ENCODE data around the gene GNA14. TPM values are rescaled to one million over a fixed set of nuclear protein-coding genes. Genes with fewer than 3 reads are reported as not detected.

The GNA14 gene
- total RNA-seq, 2 experiments from 2014 or later, result not detected

DNA sequence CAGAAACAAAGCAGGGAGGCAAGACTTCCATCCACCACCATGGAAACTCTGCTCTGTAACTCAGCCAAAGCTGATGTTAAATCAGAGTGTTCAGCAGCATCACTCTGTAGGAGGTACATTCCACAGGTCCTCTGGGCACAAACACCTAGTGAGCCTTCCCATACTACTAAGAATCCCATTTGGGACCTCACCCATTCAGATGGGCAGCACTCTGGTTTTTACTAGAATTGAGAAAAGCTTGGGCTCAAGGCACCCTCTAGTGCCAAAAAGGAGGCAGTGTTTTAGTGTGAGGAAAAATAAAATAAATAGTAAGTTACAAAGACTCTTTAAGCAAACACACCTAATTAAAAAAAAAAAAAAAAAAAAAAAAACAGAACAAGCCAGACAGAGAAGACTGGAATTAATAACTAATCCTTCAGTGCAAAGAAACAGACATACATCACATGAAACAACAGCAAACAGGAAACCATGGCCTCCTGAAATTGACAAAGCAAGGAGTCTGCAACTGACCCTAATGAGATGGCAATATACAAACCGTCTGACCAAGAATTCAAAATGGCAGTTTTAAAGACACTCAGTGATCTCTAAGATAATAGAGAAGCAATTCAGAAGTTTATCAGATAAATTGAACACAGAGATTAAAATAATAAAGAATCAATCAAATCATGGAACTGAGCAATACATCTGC, 159.5 kb downstream of the GNA14 start:
- DNase-seq, result no peak
- no peak overlapping the region for H3K27ac Mint-ChIP-seq
- intact Hi-C loops (cut with micrococcal nuclease), result loop anchor here (1.0 kb wide), 2 partner anchors 33 to 55 kb away; no protein-coding TSS in a partner anchor
- CTCF ChIA-PET, result interaction anchor here (1.1 to 6.5 kb wide), 9 partner anchors 12 to 547 kb away, joined by 3 to 132 read pairs (median 4); no protein-coding TSS in a partner anchor
- no peak overlapping the region for H3K4me3 Mint-ChIP-seq
- H3K9me3 Mint-ChIP-seq, result peaks cover 13% of the 10 kb centered on the region
- peaks cover 17% of the 10 kb centered on the region for H3K4me1 Mint-ChIP-seq (ENCODE audit: low read depth)
- peaks cover 7% of the 10 kb centered on the region for H3K36me3 Mint-ChIP-seq
- POLR2A ChIA-PET, result interaction anchor here (0.6 to 1.4 kb wide), 2 partner anchors 12 to 250 kb away, joined by 3 to 6 read pairs; no protein-coding TSS in a partner anchor
- H3K27me3 Mint-ChIP-seq, result peaks cover 21% of the 10 kb centered on the region

DNA sequence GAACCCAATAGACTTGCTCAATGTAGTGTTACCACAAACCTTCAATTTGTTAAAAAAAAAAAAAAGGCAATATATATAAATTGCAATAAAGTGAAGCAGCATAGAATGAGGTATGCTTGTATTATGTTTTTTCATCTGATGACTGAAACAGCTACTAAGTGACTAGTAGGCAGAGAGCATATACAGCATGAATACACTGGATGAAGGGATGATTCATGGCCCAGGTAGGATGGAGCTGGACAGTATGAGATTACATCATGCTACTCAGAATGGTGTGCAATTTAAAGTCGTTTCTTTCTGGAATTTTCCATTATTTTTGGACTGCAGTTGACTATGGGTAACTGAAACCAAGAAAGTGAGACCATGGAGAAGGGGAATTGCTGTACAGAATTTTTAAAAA, 161.2 kb downstream of the GNA14 start:
- DNase-seq, result no peak
- Mint-ChIP-seq H3K27ac (no peak overlapping the region), H3K4me1 (ENCODE audit: low read depth) (peaks cover 17% of the 10 kb centered on the region), H3K9me3 (peaks cover 13% of the 10 kb centered on the region), H3K27me3 (peaks cover 21% of the 10 kb centered on the region), H3K36me3 (peaks cover 7% of the 10 kb centered on the region), H3K4me3 (no peak overlapping the region)
- POLR2A ChIA-PET, result interaction anchor here (1.0 kb wide), 1 partner anchor 11 kb away, joined by 4 read pairs; no protein-coding TSS in a partner anchor
- CTCF ChIA-PET, result interaction anchor here (0.6 to 6.5 kb wide), 8 partner anchors 11 to 265 kb away, joined by 3 to 132 read pairs (median 6); no protein-coding TSS in a partner anchor
- intact Hi-C loops (cut with micrococcal nuclease), result loop anchor here (1.0 kb wide), 1 partner anchor 11 kb away; no protein-coding TSS in a partner anchor

DNA sequence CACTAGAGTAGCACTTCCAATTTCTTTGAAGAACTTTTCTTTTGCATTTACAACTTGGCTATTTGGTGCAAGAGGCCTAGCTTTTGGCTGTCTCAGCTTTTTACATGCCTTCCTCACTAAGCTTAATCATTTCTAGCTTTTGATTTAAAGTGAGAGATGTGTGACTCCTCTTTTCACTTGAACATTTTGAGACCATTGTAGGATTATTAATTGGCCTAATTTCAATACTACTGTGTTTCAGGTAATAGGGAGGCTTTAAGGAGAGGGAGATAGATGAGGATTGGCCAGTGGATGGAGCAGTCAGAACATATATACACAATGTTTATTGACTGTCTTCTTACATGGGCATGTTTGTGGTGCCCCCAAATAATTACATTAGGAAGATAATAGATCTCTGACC, 161.7 kb downstream of the GNA14 start:
- ChIA-PET CTCF (interaction anchor here (1.3 to 6.5 kb wide), 3 partner anchors 21 to 53 kb away, joined by 3 to 132 read pairs (median 19); no protein-coding TSS in a partner anchor), POLR2A (interaction anchor here (1.2 kb wide), 1 partner anchor 10 kb away, joined by 3 read pairs; no protein-coding TSS in a partner anchor)
- H3K27me3 Mint-ChIP-seq, result peaks cover 21% of the 10 kb centered on the region
- H3K27ac Mint-ChIP-seq, result no peak overlapping the region
- DNase-seq, result no peak
- H3K9me3 Mint-ChIP-seq, result peaks cover 12% of the 10 kb centered on the region
- peaks cover 7% of the 10 kb centered on the region for H3K36me3 Mint-ChIP-seq
- peaks cover 17% of the 10 kb centered on the region for H3K4me1 Mint-ChIP-seq (ENCODE audit: low read depth)
- intact Hi-C loops (cut with micrococcal nuclease), result loop anchor here (1.0 kb wide), 1 partner anchor 10 kb away; no protein-coding TSS in a partner anchor
- no peak overlapping the region for H3K4me3 Mint-ChIP-seq

DNA sequence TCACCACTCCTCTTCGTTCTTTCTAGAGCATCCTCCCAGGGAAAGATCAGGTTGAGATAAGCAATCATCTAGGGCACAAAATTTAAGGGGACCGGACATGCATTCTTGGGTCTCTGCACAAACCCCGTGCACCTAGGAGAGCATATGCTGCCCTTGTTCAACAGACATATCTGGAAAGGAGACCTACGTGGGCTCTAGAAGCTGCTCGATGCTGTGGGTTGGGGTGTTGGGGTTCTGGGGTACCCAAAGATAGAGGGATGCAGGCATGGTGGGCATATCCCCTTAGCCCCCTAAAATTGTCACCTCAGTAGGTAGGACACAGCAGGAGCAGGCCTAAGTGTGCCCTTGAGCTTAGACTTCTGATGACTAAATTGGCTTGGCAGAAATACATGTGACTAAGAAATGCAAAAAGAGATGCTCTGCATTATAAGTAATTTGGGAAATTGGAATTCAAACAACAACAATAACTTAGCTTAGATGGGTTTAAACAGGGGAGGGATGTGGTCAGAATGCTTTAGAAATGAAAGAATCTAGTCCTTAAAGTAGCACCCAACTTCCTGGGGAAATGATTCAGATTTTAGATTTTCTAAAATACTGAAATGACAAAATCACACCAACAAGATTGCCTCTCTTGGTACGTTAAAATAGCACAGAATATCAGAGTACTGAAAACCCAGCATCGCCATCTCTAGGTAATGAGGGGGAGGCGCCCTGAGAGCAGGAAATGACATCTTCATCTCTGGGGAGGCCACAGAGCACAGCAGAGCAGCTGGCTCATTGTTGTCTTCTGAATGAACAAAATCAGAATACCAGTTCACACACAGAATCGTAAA, 172.3 kb downstream of the GNA14 start:
- H3K4me3 Mint-ChIP-seq, result no peak overlapping the region
- DNase-seq, result peak; percentile 85
- peaks cover 15% of the 10 kb centered on the region for H3K9me3 Mint-ChIP-seq
- intact Hi-C loops (cut with micrococcal nuclease), result loop anchor here (1.0 to 10.0 kb wide), 9 partner anchors 10 to 821 kb away; partner anchors contain the start of genes PSAT1 and VPS13A
- H3K27me3 Mint-ChIP-seq, result no peaks in the 10 kb centered on the region
- POLR2A ChIA-PET, result interaction anchor here (0.6 to 1.1 kb wide), 7 partner anchors 10 to 309 kb away, joined by 3 to 4 read pairs (median 3); no protein-coding TSS in a partner anchor
- H3K27ac Mint-ChIP-seq, result peak overlapping the region; percentile 91
- H3K36me3 Mint-ChIP-seq, result no peaks in the 10 kb centered on the region
- peaks cover 30% of the 10 kb centered on the region for H3K4me1 Mint-ChIP-seq (ENCODE audit: low read depth)
- CTCF ChIA-PET, result interaction anchor here (0.6 to 3.2 kb wide), 8 partner anchors 13 to 639 kb away, joined by 3 to 37 read pairs (median 3); no protein-coding TSS in a partner anchor

DNA sequence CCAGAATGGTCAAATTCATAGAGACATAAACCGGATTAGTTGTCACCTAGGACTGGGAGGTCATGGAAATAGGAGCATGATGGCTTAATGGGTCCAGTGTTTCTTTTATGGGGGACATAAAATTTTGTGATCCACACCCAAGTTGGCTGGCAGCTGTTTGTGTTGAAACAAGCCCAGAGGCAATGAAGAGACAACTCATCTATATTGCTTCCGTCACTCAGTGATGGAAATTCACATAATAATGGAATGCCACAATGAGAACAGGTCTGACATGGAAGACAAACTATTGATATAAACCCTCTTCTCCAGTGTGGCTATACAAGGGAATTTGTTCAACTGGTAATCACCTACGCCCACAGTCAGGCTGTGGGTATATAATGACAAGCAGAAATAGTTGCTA, 173.2 kb downstream of the GNA14 start:
- H3K36me3 Mint-ChIP-seq, result no peaks in the 10 kb centered on the region
- no peak for DNase-seq
- H3K9me3 Mint-ChIP-seq, result peaks cover 15% of the 10 kb centered on the region
- H3K4me3 Mint-ChIP-seq, result no peak overlapping the region
- intact Hi-C loops (cut with micrococcal nuclease), result loop anchor here (5.0 to 10.0 kb wide), 3 partner anchors 292 to 822 kb away; partner anchors contain the start of gene PSAT1
- ChIA-PET POLR2A (no interaction called here), CTCF (interaction anchor here (2.7 to 3.2 kb wide), 2 partner anchors 14 to 18 kb away, joined by 17 to 37 read pairs; no protein-coding TSS in a partner anchor)
- no peaks in the 10 kb centered on the region for H3K27me3 Mint-ChIP-seq
- peak overlapping the region; percentile 91 for H3K27ac Mint-ChIP-seq
- peaks cover 30% of the 10 kb centered on the region for H3K4me1 Mint-ChIP-seq (ENCODE audit: low read depth)

DNA sequence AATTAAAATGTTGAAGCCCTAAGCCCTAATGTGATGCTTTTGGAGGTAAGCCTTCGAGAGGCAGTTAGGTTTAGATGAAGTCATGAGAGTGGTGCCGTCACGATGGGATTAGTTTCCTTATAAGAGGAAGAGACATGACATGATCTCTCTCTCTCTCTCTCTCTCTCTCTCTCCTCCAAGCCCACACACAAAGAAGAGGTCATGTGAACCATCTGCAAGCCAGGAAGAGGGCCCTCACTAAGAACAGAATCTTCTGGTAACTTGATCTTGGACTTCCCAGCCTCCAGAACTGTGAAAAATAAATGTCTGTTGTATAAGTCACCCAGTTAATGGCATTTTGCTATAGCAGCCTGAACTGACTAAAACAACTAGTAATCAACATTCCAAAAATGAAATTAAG, 175.5 kb downstream of the GNA14 start:
- Mint-ChIP-seq H3K27me3 (no peaks in the 10 kb centered on the region), H3K27ac (no peak overlapping the region), H3K9me3 (peaks cover 12% of the 10 kb centered on the region), H3K4me3 (no peak overlapping the region), H3K4me1 (ENCODE audit: low read depth) (peaks cover 30% of the 10 kb centered on the region), H3K36me3 (no peaks in the 10 kb centered on the region)
- intact Hi-C loops (cut with micrococcal nuclease), result loop anchor here (10.0 kb wide), 1 partner anchor 432 kb away; no protein-coding TSS in a partner anchor
- CTCF ChIA-PET, result interaction anchor here (3.3 kb wide), 1 partner anchor 16 kb away, joined by 13 read pairs; no protein-coding TSS in a partner anchor
- no peak for DNase-seq
- POLR2A ChIA-PET, result no interaction called here

DNA sequence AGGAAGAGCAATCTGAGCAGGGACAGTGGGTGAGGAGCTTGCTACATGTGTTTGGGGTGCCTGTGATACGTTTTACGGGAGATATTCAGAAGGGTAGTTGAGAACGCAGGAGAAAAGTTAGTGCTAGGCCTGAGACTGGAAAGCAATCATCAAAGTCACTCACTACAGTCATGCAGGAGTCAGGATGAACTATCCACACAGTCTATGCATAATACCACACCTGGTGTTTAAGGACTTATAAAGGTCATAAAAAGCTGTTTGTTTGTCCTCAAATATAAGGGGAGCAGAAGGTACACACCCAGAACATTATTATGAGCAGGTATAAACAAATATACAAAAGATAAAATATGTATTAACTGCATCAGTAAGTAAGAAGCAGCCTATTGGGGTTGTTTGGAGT, 176.6 kb downstream of the GNA14 start:
- Mint-ChIP-seq H3K27ac (no peak overlapping the region), H3K9me3 (peaks cover 12% of the 10 kb centered on the region), H3K27me3 (peaks cover 3% of the 10 kb centered on the region), H3K4me3 (no peak overlapping the region), H3K36me3 (no peaks in the 10 kb centered on the region), H3K4me1 (ENCODE audit: low read depth) (peaks cover 20% of the 10 kb centered on the region)
- CTCF ChIA-PET, result interaction anchor here (3.3 kb wide), 1 partner anchor 15 kb away, joined by 13 read pairs; no protein-coding TSS in a partner anchor
- DNase-seq, result no peak
- POLR2A ChIA-PET, result no interaction called here
- intact Hi-C loops (cut with micrococcal nuclease), result loop anchor here (10.0 kb wide), 1 partner anchor 433 kb away; no protein-coding TSS in a partner anchor

DNA sequence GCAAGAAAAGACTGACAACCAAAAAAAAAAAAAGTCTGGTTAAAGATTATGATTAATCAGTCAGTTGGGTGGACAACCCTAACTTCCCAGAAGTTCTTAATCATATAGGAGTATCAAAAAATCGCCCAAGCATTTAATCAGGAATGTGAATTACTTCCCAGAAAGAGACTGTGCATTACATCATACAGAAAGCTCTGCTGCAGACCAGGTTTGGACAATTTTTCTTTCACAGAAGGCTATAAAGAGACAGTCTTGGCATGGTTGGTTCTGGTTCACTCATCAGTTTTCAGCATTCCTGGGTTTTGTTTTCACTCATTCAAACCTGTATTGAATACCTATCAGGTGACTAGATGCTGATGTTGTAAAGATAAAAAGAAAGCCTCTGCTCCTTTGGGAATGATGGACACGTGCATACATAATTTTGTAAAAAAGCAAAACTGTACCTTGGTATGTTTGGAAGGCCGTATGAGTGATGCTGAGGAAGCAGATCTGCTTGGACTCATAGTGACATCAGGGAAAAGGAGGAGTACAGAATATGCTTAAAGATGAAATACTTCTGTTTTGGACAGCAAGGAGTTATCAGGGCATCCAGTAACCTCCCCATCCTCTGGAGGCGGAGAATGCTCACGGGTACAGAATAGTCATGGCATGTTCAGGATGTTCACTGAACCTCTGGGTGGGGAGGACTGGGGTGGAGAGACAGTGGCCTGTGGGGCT, 178.4 kb downstream of the GNA14 start:
- intact Hi-C loops (cut with micrococcal nuclease), result loop anchor here (10.0 kb wide), 1 partner anchor 435 kb away; no protein-coding TSS in a partner anchor
- no peak for DNase-seq
- Mint-ChIP-seq H3K36me3 (no peaks in the 10 kb centered on the region), H3K27ac (no peak overlapping the region), H3K4me1 (ENCODE audit: low read depth) (peaks cover under 1% of the 10 kb centered on the region), H3K4me3 (no peak overlapping the region), H3K27me3 (peaks cover 4% of the 10 kb centered on the region), H3K9me3 (peaks cover 12% of the 10 kb centered on the region)
- ChIA-PET CTCF (interaction anchor here (1.3 kb wide), 1 partner anchor 13 kb away, joined by 7 read pairs; no protein-coding TSS in a partner anchor), POLR2A (no interaction called here)

DNA sequence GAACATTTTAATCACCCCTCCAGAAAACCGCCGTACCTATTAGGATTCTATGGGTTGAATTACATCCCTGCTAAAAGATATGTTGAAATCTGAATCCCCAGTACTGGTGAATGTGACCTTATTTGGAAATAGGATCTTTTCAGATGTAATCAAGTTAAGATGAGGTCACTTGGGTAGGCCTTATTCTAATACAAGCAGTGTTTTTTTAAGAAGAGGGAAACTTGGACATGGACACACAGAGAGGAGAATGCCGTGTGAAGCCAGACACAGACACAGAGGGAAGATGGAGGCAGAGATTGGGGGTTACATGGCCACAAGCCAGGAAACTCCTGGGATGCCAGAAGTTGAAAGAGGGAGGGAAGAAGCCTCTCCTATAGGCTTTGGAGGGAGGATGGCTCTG, 183.5 kb downstream of the GNA14 start:
- H3K4me1 Mint-ChIP-seq (ENCODE audit: low read depth), result no peaks in the 10 kb centered on the region
- H3K27me3 Mint-ChIP-seq, result peaks cover 6% of the 10 kb centered on the region
- no peaks in the 10 kb centered on the region for H3K9me3 Mint-ChIP-seq
- POLR2A ChIA-PET, result no interaction called here
- no peaks in the 10 kb centered on the region for H3K36me3 Mint-ChIP-seq
- no peak for DNase-seq
- no peak overlapping the region for H3K4me3 Mint-ChIP-seq
- H3K27ac Mint-ChIP-seq, result no peak overlapping the region
- CTCF ChIA-PET, result interaction anchor here (1.2 kb wide), 1 partner anchor 8 kb away, joined by 6 read pairs; no protein-coding TSS in a partner anchor
- intact Hi-C loops (cut with micrococcal nuclease), result no loop called here

DNA sequence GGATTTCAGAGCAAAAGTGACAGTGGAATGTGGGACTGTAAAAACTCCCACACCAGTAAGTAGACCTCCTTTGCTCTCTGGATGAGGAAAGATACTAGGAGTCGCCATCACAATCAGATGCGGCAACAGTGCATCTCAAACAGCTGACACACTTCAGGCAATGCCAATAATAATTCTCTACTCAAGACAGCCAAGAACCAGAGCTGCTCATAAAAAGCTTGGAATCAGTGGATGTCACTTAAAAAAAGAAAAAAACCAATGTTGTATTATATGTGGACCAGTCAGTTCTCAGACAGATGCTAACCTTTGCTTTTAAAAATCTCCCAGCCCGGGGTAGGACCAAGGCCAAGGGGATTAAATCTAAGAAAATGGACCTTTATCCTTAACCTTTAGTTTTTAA, 185.0 kb downstream of the GNA14 start:
- ChIA-PET CTCF (no interaction called here), POLR2A (no interaction called here)
- no peaks in the 10 kb centered on the region for H3K9me3 Mint-ChIP-seq
- no peaks in the 10 kb centered on the region for H3K36me3 Mint-ChIP-seq
- no peak overlapping the region for H3K4me3 Mint-ChIP-seq
- intact Hi-C loops (cut with micrococcal nuclease), result no loop called here
- no peak overlapping the region for H3K27ac Mint-ChIP-seq
- no peak for DNase-seq
- peaks cover 6% of the 10 kb centered on the region for H3K27me3 Mint-ChIP-seq
- peaks cover under 1% of the 10 kb centered on the region for H3K4me1 Mint-ChIP-seq (ENCODE audit: low read depth)

DNA sequence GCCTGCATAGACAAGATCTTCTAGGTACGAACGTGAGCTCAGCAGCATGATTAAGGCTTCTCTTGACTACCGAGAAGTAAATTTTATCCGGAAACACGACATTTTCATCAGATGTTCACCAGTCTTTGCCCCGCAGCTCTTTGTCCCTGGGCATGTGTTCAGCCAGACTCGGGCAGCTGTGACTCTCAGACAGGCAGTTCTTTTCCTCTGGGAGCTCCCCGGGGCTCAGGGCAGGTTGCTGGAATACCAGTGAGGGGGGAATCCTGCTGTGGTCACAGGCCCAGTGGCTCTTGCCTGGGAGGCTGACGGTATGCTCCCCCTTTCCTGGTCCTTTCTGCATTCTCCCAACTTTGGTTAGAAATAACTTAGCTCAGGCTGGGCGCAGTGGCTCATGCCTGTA, 186.1 kb downstream of the GNA14 start:
- H3K27me3 Mint-ChIP-seq, result peaks cover 3% of the 10 kb centered on the region
- ChIA-PET POLR2A (no interaction called here), CTCF (interaction anchor here (1.0 to 1.2 kb wide), 2 partner anchors 29 to 290 kb away, joined by 3 read pairs; no protein-coding TSS in a partner anchor)
- H3K36me3 Mint-ChIP-seq, result no peaks in the 10 kb centered on the region
- no peak overlapping the region for H3K4me3 Mint-ChIP-seq
- intact Hi-C loops (cut with micrococcal nuclease), result no loop called here
- H3K27ac Mint-ChIP-seq, result no peak overlapping the region
- no peaks in the 10 kb centered on the region for H3K9me3 Mint-ChIP-seq
- DNase-seq, result no peak
- H3K4me1 Mint-ChIP-seq (ENCODE audit: low read depth), result peaks cover 7% of the 10 kb centered on the region
